Lung (tissue), 12 donors: ENCODE measurements around the gene PXYLP1. TPM values are rescaled to one million over a fixed set of nuclear protein-coding genes. Genes with fewer than 3 reads are reported as not detected.

ENCODE experiments used
- ATAC-seq: fragments of 200-7000 bp; cut with Tn5 transposase; one replicate; pipeline ENCODE4 v1.9.1; 2020; ENCODE audit warnings: moderate number of reproducible peaks; ENCODE audit not compliant: insufficient read depth, low FRiP score
- DNase-seq, 3 donors: peaks; one replicate each; pipeline ENCODE4 v3.0.0-alpha.2; 2013 to 2017
- H3K27ac ChIP-seq, 2 donors: one replicate each; pipeline ENCODE4 v1.5.1; 2013; ENCODE audit warnings: mild to moderate bottlenecking in 2 of 2, moderate library complexity in 2 of 2, control low read depth in 1 of 2, inconsistent platforms in 1 of 2, low read depth in 1 of 2, low read length in 1 of 2
- H3K27me3 ChIP-seq, 3 donors: one replicate each; pipeline ENCODE4 v1.5.1; 2013; ENCODE audit warnings: low read length in 2 of 3; ENCODE audit not compliant: control insufficient read depth in 3 of 3, insufficient read depth in 3 of 3
- H3K36me3 ChIP-seq, 4 donors: one replicate each; pipeline ENCODE4 v1.5.1; 2013; ENCODE audit warnings: low read length in 4 of 4, mild to moderate bottlenecking in 1 of 4, moderate library complexity in 1 of 4; ENCODE audit not compliant: control insufficient read depth in 4 of 4, insufficient read depth in 4 of 4
- H3K4me1 ChIP-seq, 5 donors: one replicate each; pipeline ENCODE4 v1.5.1; 2013; ENCODE audit warnings: low read length in 5 of 5, mild to moderate bottlenecking in 2 of 5, moderate library complexity in 1 of 5; ENCODE audit not compliant: control insufficient read depth in 5 of 5, insufficient read depth in 5 of 5
- H3K4me3 ChIP-seq: one replicate; pipeline ENCODE4 v1.5.1; 2013; ENCODE audit warnings: mild to moderate bottlenecking, control low read depth, moderate library complexity
- H3K9ac ChIP-seq, 2 donors: one replicate each; pipeline ENCODE4 v1.5.1; 2013; ENCODE audit warnings: low read length in 2 of 2, control low read depth in 1 of 2; ENCODE audit not compliant: insufficient read depth in 1 of 2
- H3K9me3 ChIP-seq, 4 donors: one replicate each; pipeline ENCODE4 v1.5.1; 2013; ENCODE audit warnings: low read length in 3 of 4, mild to moderate bottlenecking in 1 of 4, moderate library complexity in 1 of 4; ENCODE audit not compliant: control insufficient read depth in 4 of 4, insufficient read depth in 3 of 4
- WGBS, 2 donors: extraction: QIAGEN DNeasy Blood & Tissue Kit; methylation state at CpG; one replicate each; pipeline ENCODE4 v1.1.7; 2013; 5-methylcytosine and 5-hydroxymethylcytosine counted together
- polyA plus RNA-seq, 2 donors: library from polyadenylated mRNA; stranded (reverse); fragments of 200-250 nt; gene quantifications; one replicate each; pipeline ENCODE4 v1.2.1, GENCODE V29; 2013
- total RNA-seq, 2 donors: library from RNA; depleted of rRNA in 1 of 2; stranded (reverse); fragments of >200 nt in 1 of 2; gene quantifications; one replicate each; pipeline ENCODE4 v1.2.1, GENCODE V29; 2014 to 2021
- TF ChIP-seq, protein P1 (sequence below): IDR thresholded peaks from 2 replicates; pipeline ENCODE4 v1.5.1; 2012; ENCODE audit warnings: mild to moderate bottlenecking; ENCODE audit errors: control extremely low read depth, extremely low read depth
- donor health status: control.
- donor health status: control.
- donor health status: Bipolar disorder and iron deficiency.
- donor health status: healthy.
- donor health status: DM: yes; HTN: yes; CAD: no.

The PXYLP1 gene
- total and polyA plus RNA-seq, 4 donors, result 6.3 to 17.8 (median 7.4) TPM

GRCh38 chr3:141320399-141321108 is 88.9 kb downstream of the PXYLP1 start:
- TF ChIP-seq, protein P1, sequence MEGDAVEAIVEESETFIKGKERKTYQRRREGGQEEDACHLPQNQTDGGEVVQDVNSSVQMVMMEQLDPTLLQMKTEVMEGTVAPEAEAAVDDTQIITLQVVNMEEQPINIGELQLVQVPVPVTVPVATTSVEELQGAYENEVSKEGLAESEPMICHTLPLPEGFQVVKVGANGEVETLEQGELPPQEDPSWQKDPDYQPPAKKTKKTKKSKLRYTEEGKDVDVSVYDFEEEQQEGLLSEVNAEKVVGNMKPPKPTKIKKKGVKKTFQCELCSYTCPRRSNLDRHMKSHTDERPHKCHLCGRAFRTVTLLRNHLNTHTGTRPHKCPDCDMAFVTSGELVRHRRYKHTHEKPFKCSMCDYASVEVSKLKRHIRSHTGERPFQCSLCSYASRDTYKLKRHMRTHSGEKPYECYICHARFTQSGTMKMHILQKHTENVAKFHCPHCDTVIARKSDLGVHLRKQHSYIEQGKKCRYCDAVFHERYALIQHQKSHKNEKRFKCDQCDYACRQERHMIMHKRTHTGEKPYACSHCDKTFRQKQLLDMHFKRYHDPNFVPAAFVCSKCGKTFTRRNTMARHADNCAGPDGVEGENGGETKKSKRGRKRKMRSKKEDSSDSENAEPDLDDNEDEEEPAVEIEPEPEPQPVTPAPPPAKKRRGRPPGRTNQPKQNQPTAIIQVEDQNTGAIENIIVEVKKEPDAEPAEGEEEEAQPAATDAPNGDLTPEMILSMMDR, result no peak
- DNase-seq (no peak), ATAC-seq (no peak)
- Histone ChIP-seq H3K27me3 (no peaks in the 10 kb centered on the region), H3K9me3 (no peaks in the 10 kb centered on the region), H3K9ac (no peak overlapping the region), H3K27ac (no peak overlapping the region), H3K4me1 (peaks cover 0 to 1% (median 0%) of the 10 kb centered on the region in 5 donors), H3K36me3 (no peaks in the 10 kb centered on the region), H3K4me3 (no peak overlapping the region)

GRCh38 chr3:141321109-141321497 is 89.5 kb downstream of the PXYLP1 start:
- H3K9ac ChIP-seq, result no peak overlapping the region
- 82 to 91% methylated on average over 1 of the region's 1 CpG for WGBS, 2 donors
- H3K27me3 ChIP-seq, result no peaks in the 10 kb centered on the region
- no peaks in the 10 kb centered on the region for H3K9me3 ChIP-seq
- no peak overlapping the region for H3K27ac ChIP-seq
- ATAC-seq (peak; percentile 34), DNase-seq (no peak)
- H3K4me1 ChIP-seq, result peaks cover 0 to 1% (median 0%) of the 10 kb centered on the region in 5 donors
- TF ChIP-seq, protein P1, result no peak
- H3K4me3 ChIP-seq, result no peak overlapping the region
- H3K36me3 ChIP-seq, result no peaks in the 10 kb centered on the region

DNA sequence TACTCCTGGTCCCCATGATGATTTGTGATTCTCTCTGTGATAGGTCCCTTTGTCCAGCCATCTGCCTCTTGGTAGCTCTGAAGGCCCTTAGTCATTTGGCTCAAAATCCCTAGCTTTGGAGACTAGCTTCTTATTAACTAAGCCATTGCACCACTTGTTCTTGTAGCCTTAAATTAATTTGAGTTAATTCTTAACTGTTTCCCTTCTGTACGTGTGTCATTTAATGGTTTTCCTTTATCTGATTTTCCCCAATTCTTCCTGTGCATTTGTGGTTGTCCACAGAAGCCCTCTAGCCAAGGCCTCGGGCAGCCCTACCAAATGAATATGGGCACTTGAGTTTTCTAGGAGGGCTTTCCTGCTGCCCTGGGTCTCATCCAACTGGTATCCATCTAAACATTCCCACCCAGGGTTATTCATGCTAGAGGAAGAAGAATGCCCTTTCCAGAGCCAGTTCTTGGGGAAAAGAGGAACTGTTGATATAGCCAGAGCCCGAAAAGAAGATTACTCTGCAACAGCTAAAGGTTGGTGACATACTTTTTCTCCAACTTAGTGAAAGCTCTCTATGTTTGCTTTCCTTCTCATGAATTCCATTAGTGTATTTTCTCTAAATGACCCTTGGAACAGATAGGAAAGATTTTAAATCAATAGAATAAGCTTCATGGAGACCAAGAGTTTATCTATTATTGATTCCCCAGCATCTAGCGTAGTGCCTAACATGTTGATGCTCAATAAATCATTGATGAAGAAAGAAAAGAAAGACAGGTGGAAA is 92.5 kb downstream of the PXYLP1 start:
- TF ChIP-seq, protein P1, result no peak
- H3K4me3 ChIP-seq, result no peak overlapping the region
- peaks cover 0 to 4% (median 0%) of the 10 kb centered on the region in 5 donors for H3K4me1 ChIP-seq
- no peaks in the 10 kb centered on the region for H3K27me3 ChIP-seq
- WGBS, 2 donors, result 58 to 71% methylated on average over 4 of the region's 4 CpGs
- H3K9ac ChIP-seq, result no peak overlapping the region
- H3K9me3 ChIP-seq, result no peaks in the 10 kb centered on the region
- H3K27ac ChIP-seq, result no peak overlapping the region
- no peak for DNase-seq
- H3K36me3 ChIP-seq, result no peaks in the 10 kb centered on the region
- no peak for ATAC-seq
